GM18867 (cell line): ENCODE data around the gene AGBL1.
A peak's percentile ranks its signal among the peaks of the same experiment; 100 is the strongest.

Experiments
- ATAC-seq: cut with Tn5 transposase; IDR thresholded peaks from one replicate; pipeline ENCODE4 v1.9.1; 2021; ENCODE audit warnings: mild to moderate bottlenecking, moderate library complexity; ENCODE audit not compliant: unreplicated experiment

AGBL1 gene

GRCh38 chr15:86570738-86571137 lies 491.1 kb downstream of the AGBL1 start:
- ATAC-seq = no peak

- no peak for ATAC-seq
Observed at GRCh38 chr15:86571873-86572272, 492.2 kb downstream of the AGBL1 start.

- no peak for ATAC-seq
Observed at GRCh38 chr15:86572368-86572841, 492.7 kb downstream of the AGBL1 start.

- no peak for ATAC-seq
Observed at GRCh38 chr15:86573476-86573875, 493.8 kb downstream of the AGBL1 start.

- no peak for ATAC-seq
Observed at GRCh38 chr15:86588413-86588812, 508.7 kb downstream of the AGBL1 start.

- ATAC-seq = no peak
Observed at GRCh38 chr15:86590461-86590860, 510.8 kb downstream of the AGBL1 start.

GRCh38 chr15:86591158-86591557 lies 511.5 kb downstream of the AGBL1 start:
- no peak for ATAC-seq

GRCh38 chr15:86591994-86592735 lies 512.5 kb downstream of the AGBL1 start:
- no peak for ATAC-seq

GRCh38 chr15:86595741-86596140 lies 516.1 kb downstream of the AGBL1 start:
- no peak for ATAC-seq

GRCh38 chr15:86603466-86603865 lies 523.8 kb downstream of the AGBL1 start:
- no peak for ATAC-seq

- no peak for ATAC-seq
Observed at GRCh38 chr15:86608461-86609205, 529.0 kb downstream of the AGBL1 start.

GRCh38 chr15:86609275-86609674 lies 529.6 kb downstream of the AGBL1 start:
- no peak for ATAC-seq

- no peak for ATAC-seq
Observed at GRCh38 chr15:86610038-86610437, 530.4 kb downstream of the AGBL1 start.

GRCh38 chr15:86611417-86612040 lies 531.9 kb downstream of the AGBL1 start:
- ATAC-seq = peak; percentile 66

GRCh38 chr15:86615411-86615810 lies 535.7 kb downstream of the AGBL1 start:
- ATAC-seq = no peak

- no peak for ATAC-seq
Observed at GRCh38 chr15:86615816-86616215, 536.1 kb downstream of the AGBL1 start.

GRCh38 chr15:86616771-86617170 lies 537.1 kb downstream of the AGBL1 start:
- ATAC-seq = no peak

- no peak for ATAC-seq
Observed at GRCh38 chr15:86620157-86620556, 540.5 kb downstream of the AGBL1 start.

GRCh38 chr15:86620641-86621349 lies 541.1 kb downstream of the AGBL1 start:
- ATAC-seq = no peak

GRCh38 chr15:86623236-86623635 lies 543.6 kb downstream of the AGBL1 start:
- ATAC-seq = no peak
